Activated CD4-positive, alpha-beta T cell treated with anti-CD3 and anti-CD28 coated beads, Interleukin-2, amount 50 U/mL, for 4 hours (primary cell): ENCODE data around the gene ITGB3.

Experiments
- DNase-seq, 2 experiments: peaks; one replicate each; pipeline ENCODE4 v3.0.0-alpha.2; 2020

The ITGB3 gene

DNA sequence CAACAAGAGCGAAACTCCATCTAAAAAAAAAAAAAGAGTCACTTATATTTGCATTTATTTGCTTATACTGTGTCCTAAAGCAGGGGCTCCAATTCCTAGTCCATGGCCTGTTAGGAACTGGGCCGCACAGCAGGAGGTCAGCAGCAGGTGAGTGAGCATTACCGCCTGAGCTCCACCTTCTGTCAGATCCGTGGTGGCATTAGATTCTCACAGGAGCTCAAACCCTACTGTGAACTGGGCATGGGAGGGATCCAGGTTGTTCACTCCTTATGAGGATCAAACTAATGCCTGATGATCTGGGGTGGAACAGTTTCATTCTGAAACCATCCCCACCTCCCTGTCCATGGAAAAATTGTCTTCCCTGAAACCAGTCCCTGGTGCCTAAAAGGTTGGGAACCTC, 24.9 kb downstream of the ITGB3 start:
- no peak for DNase-seq

DNA sequence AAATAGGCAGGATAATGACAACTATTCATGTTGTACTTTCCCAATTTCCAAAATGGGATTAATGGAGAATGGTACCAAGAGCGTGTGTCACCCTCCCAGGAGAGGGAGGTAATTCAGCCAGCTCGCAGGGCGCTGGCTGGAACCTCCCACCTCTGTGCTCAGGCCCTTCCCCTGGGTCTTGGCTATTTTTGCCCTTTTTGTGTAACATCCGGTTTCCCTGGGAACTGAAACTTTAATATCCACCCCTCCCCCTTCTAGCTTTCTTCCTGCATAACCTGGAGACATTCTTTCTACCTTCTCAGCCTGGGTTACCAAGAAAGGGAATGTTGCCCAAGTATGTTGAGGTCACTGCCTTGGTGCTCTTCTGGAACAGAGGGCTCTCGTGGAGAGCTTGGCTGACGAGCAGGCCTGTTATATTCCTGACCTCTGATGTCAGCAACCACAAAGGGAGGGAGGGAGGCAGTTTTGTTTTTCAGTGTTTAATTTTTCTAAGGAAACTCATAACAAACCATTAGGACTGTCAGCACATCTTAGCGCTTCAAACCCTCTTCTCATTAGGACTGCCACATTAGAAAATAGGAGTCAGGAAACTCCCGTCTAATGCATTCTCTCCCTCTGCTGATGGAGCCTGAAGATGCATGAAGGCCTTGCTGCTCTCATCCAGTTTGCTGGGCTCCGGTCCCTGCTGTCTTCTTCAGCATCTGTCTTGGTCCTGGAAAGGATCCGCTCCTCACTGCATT, 25.6 kb downstream of the ITGB3 start:
- DNase-seq: no peak

DNA sequence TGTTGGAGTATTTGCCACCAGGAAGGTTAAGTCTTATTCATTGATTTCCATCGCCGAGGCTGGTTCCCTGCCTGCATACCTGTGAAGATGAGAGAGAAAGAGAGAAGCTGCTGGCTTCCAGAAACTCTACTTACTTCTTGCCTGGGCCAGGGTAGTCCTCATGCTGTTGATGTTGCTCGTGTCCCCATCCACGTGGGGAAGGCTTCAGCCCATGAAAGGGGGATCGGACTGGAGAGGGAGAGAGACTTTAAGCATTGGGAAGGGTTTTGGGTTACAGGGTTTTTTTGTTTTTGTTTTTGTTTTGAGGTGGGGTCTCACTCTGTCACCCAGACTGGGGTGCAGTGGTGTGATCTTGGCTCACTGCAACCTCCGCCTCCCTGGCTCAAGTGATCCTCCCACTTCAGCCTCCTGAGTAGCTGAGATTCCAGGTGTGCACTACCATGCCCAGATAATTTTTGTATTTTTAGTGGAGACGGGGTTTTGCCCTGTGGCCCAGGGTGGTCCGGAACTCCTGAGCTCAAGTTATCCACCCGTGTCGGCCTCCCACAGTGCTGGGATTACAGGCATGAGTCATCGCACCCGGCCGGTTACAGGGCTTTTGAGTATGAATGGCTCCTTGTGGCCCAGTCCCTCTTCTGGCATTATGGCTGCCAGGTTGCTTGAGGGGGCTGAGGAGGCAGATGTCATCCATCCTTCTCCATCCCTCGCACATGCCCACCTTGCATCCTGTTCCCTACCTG, 26.6 kb downstream of the ITGB3 start:
- DNase-seq: no peak

DNA sequence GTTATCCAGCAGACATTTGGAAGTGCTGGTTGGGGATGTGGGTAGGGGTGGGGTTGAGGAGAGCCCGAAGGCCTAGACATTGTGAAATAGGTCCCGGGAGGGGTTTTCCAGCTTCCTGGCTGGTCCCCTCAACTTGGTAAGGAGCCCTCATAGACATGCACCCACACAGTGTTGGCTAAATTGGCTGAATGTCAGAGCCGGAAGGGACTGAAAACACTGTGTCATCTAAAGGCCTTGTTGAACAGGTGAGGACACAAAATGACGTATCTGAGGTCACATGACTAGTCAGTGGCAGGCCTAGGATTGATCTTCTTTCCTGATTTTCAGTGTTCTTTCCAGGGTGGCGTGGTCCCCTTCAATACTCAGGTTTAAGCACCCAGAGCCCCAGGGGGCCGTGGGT, 27.6 kb downstream of the ITGB3 start:
- DNase-seq: no peak

DNA sequence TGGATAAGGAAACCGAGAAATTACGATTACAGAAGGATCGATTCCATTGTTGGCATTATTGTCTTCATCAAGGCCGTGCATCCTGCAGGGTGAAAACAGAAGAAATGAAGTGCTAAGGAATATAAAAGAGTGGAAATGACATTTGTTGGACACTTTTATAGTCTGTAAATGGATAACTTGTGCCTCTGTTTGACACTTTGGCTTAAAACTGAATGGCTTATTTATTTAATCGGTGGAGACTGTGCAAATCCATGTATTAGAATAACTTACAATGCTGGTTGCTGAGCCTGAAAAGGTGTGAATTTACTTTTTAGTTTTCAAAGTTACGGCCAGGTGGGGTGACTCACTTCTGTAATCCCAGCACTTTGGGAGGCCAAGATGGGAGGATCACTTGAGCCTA, 31.4 kb downstream of the ITGB3 start:
- DNase-seq: no peak

DNA sequence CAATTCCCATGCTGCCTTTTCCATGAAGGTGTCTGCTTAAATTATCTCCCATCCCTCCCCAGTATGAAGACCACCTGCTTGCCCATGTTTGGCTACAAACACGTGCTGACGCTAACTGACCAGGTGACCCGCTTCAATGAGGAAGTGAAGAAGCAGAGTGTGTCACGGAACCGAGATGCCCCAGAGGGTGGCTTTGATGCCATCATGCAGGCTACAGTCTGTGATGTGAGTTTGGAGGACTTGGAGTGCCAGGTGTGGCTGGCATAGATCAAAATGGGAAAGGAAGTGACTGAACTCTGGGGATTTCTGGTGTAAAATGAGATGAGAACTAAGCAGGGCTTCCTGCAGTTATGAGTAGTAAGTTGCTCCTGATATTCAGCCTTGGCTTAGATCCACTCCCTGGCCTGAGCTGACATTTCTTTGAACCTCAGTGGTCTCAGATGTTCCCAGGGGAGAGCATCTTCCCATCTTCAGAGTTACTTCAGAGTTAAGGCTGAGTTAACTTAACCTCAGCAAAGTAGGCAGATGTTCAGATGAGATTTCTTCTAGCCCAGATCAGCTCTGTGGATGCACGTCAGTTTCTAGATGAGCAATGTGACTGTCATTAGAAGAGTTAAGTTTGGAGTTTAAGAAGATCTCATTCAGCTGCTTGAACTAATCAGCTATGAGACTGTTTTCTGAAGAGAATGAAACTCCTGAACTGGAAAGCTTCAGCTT, 32.7 kb downstream of the ITGB3 start:
- DNase-seq: no peak

DNA sequence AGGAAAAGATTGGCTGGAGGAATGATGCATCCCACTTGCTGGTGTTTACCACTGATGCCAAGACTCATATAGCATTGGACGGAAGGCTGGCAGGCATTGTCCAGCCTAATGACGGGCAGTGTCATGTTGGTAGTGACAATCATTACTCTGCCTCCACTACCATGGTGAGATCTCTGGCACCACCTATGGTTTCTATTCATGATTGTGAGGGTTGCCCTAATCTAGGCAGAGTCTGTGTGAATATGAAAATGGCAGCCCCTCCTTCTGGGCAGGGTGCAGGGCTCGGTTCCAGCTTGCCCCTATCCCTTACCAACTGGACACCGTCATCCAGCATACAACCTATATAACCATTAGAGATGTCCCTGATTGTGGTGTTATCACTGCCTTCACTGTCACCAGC, 33.4 kb downstream of the ITGB3 start:
- DNase-seq: no peak

DNA sequence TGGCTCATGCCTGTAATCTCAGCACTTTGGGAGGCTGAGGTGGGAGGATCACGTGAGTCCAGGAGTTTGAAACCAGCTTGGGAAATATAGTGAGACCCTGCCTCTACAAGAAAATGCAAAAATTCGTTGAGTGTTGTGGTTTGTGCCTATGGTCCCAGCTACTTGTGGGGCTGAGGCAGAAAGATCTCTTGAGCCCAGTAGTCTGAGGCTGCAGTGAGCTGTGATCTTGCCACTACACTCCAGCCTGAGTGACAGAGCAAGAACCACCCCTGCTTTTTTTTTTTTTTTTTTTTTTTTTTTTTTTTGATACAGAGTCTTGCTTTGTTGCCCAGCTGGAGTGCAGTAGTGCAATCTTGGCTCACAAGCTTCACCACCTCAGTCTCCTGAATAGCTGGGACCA, 34.0 kb downstream of the ITGB3 start:
- DNase-seq: no peak

DNA sequence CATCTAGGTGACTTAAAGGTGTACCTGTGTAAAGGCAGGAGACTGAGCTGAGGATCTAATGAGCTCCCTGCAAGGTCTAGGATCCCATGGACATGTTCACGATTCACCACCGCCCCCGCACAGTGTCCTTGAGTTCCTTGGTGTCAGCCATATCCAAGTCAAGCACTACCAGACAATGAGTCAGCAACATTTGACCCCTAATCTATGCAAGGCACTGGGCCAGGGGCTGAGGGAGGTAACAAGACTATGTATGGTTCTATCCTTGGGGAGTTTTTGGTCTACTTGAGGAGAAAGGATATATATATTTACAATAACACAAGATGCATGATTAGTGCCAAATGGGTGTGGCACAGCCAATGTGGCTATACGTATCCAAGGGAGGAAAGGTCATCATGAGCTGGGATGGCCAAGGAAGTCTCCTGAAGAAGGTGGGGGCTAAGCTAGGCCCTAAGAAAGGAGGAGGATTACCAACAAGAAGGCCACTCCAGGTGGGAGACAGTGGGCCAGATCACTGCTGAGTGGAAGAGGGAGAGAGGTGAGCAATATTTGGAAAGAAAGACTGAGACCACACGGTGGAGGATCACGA, 35.0 kb downstream of the ITGB3 start:
- DNase-seq: no peak

DNA sequence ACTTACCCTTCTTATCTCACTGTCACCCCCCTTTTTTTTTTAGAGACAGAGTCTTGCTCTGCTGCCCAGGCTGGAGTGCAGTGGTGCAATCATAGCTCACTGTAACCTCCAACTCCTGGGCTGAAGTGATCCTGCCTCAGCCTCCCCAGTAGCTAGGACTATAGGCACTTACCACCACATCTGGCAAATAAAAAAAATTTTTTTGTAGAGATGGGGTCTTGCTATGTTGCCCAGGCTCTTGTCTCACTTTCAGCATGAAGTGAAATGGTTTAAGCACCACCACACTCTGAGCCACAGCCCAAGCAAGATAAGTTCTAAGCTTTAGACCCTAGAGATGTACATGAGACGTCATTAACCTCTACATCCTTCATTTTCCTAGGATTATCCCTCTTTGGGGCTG, 35.7 kb downstream of the ITGB3 start:
- no peak for DNase-seq

DNA sequence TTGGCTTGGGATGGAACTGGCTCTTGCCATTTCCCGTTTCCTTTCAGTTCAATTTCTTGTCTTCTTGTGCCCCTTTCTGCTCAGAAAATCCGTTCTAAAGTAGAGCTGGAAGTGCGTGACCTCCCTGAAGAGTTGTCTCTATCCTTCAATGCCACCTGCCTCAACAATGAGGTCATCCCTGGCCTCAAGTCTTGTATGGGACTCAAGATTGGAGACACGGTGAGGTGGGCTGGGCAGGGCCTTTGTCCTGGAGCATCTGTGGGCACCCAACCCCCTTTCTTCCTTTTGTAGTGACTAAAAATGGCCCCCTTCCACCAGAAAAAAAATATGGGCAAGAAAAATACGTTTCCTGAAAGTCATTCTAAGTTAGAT, 37.2 kb downstream of the ITGB3 start:
- DNase-seq: no peak

DNA sequence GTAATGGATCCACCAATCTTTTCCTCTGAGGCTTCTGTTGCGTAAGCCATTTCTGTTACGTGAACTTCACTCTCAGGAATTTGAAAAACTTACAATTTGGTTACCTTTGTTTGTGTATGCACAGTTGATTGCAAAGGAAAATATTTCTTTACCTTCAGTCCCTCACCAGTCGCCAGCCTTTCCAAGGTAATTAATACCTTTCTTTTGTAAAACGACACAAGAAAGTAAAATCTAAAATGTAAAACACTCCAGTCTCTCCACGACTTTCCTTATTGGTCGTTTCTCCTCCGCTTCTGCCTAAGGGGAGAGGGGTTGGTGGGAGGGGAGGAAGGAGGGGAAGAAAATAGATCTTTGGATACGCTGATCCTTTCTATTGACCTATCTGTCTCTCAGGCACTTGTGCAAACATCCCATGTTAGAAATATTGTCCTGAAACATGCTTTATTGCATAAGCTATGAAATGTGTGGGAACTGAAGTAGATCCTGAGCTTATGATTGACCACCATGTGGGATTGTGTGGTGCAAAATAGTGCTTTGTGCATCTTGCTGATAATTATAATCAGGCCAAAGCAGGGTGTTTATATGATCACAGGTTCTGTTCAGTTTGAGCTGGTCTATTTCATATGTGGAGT, 37.7 kb downstream of the ITGB3 start:
- no peak for DNase-seq

DNA sequence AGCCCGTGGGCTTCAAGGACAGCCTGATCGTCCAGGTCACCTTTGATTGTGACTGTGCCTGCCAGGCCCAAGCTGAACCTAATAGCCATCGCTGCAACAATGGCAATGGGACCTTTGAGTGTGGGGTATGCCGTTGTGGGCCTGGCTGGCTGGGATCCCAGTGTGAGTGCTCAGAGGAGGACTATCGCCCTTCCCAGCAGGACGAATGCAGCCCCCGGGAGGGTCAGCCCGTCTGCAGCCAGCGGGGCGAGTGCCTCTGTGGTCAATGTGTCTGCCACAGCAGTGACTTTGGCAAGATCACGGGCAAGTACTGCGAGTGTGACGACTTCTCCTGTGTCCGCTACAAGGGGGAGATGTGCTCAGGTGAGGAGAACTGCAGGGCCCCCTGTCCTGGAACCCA, 38.6 kb downstream of the ITGB3 start:
- DNase-seq: no peak

DNA sequence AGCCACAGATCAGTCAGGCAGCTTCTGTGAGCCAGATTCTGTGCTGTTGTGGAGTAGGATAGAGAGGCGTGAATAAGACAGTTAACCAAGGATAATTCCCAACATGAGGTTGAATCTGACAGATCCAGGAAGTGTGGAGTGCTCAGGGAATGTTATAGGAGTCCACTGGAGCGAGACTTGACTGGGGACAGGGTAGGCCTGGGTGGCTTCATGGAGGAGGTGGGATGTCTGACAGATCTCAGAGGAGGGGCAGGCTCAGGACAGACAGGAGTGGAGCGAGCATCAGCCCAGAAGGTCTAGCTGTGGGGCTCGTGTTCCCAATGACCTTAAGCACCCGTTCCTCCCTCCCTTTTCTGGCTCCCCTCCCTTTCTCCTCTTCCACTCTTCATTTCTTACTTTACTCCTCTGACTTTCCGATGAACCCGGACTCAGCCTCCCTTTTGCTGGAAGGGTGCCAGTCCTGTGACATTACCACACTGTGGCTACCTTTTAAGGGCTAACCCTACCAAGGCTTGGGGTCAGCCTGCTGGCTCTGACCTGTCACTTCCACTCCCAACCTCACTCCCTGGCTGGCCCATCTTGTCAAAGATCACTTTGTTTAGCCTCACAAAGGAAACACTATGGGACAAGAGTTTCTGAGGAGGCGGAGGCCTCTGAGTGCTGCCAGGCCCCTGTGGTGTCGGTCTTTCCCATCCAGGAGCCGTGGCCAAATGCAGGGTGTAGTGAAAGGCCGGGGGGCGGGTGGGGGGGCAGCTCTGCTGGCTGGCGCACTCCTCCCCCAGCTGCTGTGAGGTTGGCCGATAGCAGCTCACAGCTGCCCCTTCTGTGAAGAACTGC, 41.6 kb downstream of the ITGB3 start:
- DNase-seq: no peak

DNA sequence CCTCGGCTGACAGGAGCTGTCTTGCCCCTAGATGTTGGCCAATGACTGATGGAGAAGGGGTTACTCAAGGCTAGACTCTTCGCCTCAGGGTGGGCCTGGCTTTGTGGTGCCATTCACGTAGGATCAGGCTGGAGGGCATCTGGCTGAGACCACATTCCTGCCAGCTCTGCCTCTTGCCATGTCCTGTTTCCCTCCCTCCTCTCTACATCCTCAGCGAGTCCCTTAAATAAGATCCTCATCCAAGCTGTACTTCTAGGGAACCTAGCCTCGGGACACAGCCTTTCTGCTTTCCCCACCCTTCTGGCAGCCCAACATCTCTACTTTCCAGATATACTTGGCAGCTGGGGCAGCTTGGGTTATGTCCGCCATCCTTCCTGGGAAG, 42.2 kb downstream of the ITGB3 start:
- DNase-seq: no peak

DNA sequence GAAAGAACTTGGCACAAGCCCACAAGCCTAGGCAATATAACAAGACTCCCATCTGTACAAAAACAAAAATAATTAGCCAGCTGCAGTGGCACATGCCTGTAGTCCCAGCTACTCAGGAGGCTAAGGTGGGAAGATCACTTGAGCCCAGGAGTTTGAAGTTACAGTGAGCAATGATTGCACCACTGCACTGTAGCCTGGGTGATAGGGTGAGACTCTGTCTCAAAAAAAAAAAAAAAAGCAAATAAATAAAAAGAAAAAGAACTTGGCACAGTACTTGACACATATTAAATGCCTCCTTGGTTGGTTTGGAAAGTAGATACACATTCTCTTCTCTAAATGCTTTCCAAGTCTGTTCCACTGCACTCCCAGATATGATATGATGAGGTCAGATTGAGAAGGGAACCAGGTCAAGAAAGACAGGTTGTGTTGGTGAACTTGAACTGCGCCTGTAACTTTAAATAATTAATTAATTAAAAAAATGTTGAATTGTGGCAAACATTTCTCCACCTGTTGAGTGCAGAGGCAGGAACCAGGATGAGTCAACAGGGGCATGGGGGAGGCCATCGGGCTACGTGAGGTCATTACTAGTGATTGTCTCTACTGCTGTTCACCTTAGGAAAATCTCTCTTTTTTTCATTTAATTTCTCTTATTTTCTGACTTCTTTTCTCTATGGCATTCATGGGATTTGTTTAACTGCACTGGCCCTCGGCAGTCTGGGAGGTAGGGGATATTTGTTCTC, 44.2 kb downstream of the ITGB3 start:
- DNase-seq: no peak

DNA sequence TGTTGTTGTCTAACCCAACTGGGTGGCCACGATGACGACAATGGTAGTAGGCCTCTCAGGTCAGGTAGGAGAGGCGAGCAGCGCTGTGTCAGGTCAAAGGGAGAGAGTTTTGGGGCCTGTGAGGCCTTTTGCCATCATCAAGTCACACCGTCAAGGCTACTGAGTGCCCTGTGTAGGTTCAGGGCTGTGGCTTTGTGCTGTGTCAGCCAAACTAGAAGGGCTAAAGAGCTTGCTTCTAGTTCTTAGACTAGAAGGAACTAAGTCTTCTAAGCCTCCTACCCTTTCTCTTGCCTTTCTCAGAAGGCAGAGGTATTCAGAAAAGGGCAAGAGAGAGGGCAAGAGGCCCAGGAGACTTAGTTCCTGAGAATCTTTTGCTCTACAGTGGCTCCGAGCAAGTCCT, 45.1 kb downstream of the ITGB3 start:
- no peak for DNase-seq

DNA sequence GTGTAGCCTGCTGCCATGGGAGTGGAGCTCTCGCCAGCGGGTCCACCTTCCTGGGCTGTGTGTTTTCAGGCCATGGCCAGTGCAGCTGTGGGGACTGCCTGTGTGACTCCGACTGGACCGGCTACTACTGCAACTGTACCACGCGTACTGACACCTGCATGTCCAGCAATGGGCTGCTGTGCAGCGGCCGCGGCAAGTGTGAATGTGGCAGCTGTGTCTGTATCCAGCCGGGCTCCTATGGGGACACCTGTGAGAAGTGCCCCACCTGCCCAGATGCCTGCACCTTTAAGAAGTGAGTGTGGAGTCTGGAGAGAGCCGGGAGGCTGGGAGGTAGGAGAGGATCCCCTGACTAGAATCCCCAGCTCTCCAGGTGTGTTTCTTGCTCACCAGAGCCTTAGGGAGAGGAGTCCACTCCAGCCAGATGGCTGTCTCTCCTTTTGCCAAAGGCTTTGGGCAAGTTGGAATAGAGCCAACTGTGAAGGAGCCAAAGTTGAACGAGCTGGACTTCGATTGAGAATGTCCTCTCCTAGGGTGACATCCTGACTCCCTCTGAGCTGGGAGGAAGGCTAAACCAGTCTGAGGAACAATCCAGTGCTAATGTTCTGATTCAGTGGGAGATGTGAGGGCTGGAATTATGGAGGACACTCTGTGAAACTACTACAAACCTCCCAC, 45.7 kb downstream of the ITGB3 start:
- no peak for DNase-seq

DNA sequence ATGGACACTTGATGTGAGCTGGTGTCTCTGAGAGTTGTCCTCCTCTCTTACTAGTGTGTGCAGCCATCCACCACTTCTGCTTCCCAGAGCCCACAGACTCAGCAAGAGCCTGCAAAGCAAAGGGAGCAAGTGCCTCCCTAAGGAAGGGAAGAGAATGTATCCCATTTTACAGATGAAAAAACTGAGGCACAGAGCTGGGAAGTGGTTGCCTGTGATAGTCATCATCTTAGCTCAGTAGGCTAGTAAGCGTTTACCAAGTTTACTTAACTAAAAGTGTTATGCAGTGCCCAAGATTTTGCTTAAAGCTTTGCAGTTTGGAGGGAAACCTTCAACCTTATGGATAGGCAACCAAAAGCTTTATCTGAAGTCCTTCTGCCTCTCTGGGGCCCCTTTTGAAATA, 47.1 kb downstream of the ITGB3 start:
- no peak for DNase-seq

DNA sequence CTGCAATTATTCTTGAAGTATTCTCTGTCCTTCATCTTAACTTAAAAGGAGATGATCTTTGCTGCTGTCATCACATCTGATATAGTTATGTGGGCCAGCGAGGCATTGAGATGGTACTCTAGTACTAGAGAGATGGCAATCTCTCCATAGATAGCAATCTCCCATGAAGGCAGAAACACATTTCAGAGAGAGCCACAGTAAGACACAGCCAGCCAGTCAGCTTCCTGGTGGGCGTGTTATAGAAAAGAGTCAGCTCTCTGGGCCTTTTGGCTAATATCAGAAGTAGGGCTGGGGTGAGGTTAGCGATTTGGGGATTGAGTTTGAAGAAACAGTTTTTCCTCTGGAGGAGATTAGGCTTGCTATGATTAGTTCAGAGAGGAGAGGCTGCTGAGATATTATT, 47.5 kb downstream of the ITGB3 start:
- DNase-seq: no peak

DNA sequence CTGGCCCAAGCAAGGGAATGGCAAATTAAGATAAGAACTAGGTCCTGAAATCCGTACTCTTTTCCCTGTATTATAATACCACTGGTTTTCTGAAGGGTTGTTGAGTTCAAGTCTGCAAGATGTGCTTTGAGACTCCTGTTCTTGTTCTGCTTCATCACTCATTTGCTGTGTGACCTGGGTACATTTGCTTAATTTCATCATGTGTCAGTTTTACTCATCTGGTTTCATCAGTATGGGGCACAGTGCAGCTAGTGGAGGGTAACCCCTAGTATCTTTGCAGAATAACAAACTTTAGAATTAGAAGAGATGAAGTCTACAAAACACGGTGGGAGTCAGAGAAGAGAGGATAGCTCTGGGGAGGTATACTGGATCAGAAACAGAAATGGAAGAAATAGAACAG, 48.2 kb downstream of the ITGB3 start:
- DNase-seq: no peak
